Islet precursor cell (in vitro differentiated cells): Measurements from ENCODE around the gene MT1X.
A peak's percentile ranks its signal among the peaks of the same experiment; 100 is the strongest.

Source experiments
- DNase-seq: peaks from one replicate; pipeline ENCODE4 v3.0.0-alpha.2; 2018

MT1X gene

GRCh38 chr16:56679818-56680217 is 2.5 kb upstream of the MT1X start:
- no peak for DNase-seq

- no peak for DNase-seq
Measured at GRCh38 chr16:56682703-56683397, 580 bp downstream of the MT1X start.

- no peak for DNase-seq
Measured at GRCh38 chr16:56683424-56684172, 1.3 kb downstream of the MT1X start.

- DNase-seq = no peak
Measured at GRCh38 chr16:56684256-56684925, 2.1 kb downstream of the MT1X start.

- no peak for DNase-seq
Measured at GRCh38 chr16:56684926-56685590, 2.8 kb downstream of the MT1X start.

- DNase-seq = no peak
Measured at GRCh38 chr16:56686758-56687157, 4.5 kb downstream of the MT1X start.

GRCh38 chr16:56688762-56689161 is 6.5 kb downstream of the MT1X start:
- DNase-seq = no peak

GRCh38 chr16:56689171-56689570 is 6.9 kb downstream of the MT1X start:
- DNase-seq = no peak

- no peak for DNase-seq
Measured at GRCh38 chr16:56690420-56691122, 8.3 kb downstream of the MT1X start.

GRCh38 chr16:56691885-56692284 is 9.6 kb downstream of the MT1X start:
- DNase-seq = peak; percentile 95

GRCh38 chr16:56695246-56695645 is 13.0 kb downstream of the MT1X start:
- DNase-seq = no peak

- no peak for DNase-seq
Measured at GRCh38 chr16:56697456-56698155, 15.3 kb downstream of the MT1X start.

GRCh38 chr16:56700195-56700594 is 17.9 kb downstream of the MT1X start:
- DNase-seq = no peak

- DNase-seq = no peak
Measured at GRCh38 chr16:56700631-56701030, 18.4 kb downstream of the MT1X start.

GRCh38 chr16:56701534-56701933 is 19.3 kb downstream of the MT1X start:
- no peak for DNase-seq

GRCh38 chr16:56702836-56703235 is 20.6 kb downstream of the MT1X start:
- DNase-seq = no peak

GRCh38 chr16:56708525-56709442 is 26.5 kb downstream of the MT1X start:
- no peak for DNase-seq

- DNase-seq = no peak
Measured at GRCh38 chr16:56709443-56710040, 27.3 kb downstream of the MT1X start.

GRCh38 chr16:56710181-56710737 is 28.0 kb downstream of the MT1X start:
- no peak for DNase-seq

GRCh38 chr16:56711862-56712261 is 29.6 kb downstream of the MT1X start:
- DNase-seq = no peak
